Measurements from ENCODE around the gene TLK1.

The TLK1 gene

DNA sequence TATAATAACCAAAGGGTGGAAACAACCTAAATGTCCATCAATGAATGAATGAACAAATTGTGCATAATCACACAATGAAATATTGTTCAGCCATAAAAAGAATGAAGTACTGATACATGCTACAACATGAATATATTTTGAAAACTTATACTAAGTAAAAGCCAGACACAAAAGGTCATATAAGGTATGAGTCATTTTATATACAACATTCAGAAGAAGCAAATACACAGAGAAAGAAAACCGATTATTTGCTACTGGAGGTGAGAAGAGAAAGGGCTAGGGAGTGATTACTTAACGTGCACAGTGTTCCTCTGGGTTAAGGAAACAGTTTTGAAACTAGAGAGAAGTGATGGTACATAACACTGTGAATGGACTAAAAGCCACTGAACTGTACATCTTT lies 126.4 kb downstream of the TLK1 start:
- no peak for DNase-seq (ENCODE audit: extremely low read depth, low read depth)

DNA sequence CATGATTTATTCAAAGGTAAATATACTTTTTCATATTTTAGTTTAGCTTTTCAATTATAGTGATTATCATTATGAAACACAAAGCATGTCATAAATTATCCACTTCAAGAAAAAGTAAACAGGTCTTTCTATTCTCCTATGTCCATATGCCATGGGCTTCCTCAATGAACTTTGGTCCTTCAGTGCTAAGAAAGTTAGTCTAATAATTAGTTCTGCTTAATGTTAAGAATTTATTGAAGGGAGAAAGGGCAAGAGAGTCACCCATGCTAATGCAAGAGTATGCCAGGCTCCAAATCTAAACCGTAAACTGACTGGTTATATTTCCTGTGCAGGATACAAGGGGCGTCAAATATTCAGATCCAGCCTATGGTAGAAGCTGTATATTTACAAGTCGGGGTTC lies 135.5 kb downstream of the TLK1 start:
- no peak for DNase-seq (ENCODE audit: extremely low read depth, low read depth)
- TF ChIP-seq, protein P1, sequence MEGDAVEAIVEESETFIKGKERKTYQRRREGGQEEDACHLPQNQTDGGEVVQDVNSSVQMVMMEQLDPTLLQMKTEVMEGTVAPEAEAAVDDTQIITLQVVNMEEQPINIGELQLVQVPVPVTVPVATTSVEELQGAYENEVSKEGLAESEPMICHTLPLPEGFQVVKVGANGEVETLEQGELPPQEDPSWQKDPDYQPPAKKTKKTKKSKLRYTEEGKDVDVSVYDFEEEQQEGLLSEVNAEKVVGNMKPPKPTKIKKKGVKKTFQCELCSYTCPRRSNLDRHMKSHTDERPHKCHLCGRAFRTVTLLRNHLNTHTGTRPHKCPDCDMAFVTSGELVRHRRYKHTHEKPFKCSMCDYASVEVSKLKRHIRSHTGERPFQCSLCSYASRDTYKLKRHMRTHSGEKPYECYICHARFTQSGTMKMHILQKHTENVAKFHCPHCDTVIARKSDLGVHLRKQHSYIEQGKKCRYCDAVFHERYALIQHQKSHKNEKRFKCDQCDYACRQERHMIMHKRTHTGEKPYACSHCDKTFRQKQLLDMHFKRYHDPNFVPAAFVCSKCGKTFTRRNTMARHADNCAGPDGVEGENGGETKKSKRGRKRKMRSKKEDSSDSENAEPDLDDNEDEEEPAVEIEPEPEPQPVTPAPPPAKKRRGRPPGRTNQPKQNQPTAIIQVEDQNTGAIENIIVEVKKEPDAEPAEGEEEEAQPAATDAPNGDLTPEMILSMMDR (IDR thresholded peaks at IDR 0.05; ENCODE audit: low read depth, low read length), result no peak

More for the DNA sequence above, 126.4 kb downstream of the TLK1 start:
- TF ChIP-seq, protein P1 (IDR thresholded peaks at IDR 0.05; ENCODE audit: low read depth, low read length), result no peak

DNA sequence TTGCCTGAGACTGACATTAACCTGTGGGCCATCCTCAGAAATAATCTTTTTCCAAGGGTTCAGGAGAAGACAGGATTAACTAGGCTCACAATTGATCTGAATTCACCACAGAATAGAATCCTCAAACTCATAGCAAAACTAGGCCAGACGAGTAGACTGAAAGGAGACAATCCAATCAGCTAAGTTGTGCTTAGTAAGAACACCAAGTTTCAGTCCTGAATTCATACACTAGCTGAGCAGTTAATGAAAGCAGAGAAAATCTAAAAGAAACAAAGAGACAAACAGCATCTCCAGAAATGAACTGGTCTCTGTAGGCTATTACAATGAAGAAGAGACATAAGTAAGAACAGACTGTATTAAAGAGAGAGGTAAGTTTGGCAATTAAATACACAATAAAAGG lies 142.2 kb downstream of the TLK1 start:
- TF ChIP-seq, protein P1 (IDR thresholded peaks at IDR 0.05; ENCODE audit: low read depth, low read length), result no peak
- DNase-seq (ENCODE audit: extremely low read depth, low read depth), result no peak

DNA sequence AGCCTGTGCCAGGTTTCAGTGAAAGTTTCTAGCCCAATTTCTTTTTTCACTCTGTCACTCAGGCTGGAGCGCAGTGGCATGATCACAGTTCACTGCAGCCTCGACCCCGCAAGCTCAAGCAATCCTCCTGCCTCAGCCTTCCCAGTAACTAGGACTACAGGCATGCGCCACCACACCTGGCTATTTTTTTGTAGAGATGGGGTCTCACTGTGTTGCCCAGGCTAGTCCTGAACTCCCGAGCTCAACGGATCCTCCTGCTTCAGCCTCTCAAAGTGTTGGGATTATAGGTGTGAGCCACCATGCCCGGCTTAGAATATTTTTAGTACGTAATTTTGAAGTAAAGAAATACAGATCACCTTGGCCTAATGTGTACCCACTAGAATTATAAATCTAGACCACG lies 144.6 kb downstream of the TLK1 start:
- DNase-seq (ENCODE audit: extremely low read depth, low read depth), result no peak

DNA sequence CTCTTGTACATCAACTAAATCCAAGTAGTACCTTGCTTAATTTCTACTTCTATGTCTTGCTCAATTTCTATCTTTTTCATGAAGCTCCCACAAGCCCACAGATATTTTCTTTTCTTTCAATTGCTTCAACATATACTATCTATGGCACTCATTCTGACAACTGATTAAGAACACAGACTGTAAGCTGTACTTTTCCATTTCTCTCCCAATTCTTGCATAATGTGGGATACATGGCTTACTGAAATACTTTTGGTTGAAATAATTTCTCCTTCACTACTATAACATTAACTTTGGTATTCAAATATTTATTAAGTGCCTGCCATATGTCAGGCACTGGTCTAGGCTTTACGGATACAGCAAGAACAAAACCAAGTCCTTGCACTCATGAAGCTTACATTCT lies 146.8 kb downstream of the TLK1 start:
- no peak for DNase-seq (ENCODE audit: extremely low read depth, low read depth)
- TF ChIP-seq, protein P1 (IDR thresholded peaks at IDR 0.05; ENCODE audit: low read depth, low read length), result no peak

More for the DNA sequence above, 144.6 kb downstream of the TLK1 start:
- TF ChIP-seq, protein P1 (IDR thresholded peaks at IDR 0.05; ENCODE audit: low read depth, low read length), result no peak

DNA sequence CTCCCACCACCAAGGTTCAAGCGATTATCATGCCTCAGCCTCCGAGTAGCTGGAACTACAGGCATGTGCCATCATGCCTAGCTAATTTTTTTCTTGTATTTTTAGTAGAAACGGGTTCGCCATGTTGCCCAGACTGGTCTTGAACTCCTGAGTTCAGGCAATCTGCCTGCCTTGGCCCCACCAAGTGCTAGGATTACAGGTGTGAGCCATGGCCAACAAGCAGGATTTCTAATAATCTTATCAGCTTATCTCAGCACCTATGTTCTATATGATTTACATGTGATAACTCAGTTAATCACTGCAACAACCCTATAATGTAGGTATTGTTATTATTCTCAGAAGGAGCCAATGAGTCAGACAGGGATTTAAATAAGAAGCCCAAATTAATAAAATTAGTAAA lies 151.3 kb downstream of the TLK1 start:
- TF ChIP-seq, protein P1 (IDR thresholded peaks at IDR 0.05; ENCODE audit: low read depth, low read length), result no peak
- no peak for DNase-seq (ENCODE audit: extremely low read depth, low read depth)

DNA sequence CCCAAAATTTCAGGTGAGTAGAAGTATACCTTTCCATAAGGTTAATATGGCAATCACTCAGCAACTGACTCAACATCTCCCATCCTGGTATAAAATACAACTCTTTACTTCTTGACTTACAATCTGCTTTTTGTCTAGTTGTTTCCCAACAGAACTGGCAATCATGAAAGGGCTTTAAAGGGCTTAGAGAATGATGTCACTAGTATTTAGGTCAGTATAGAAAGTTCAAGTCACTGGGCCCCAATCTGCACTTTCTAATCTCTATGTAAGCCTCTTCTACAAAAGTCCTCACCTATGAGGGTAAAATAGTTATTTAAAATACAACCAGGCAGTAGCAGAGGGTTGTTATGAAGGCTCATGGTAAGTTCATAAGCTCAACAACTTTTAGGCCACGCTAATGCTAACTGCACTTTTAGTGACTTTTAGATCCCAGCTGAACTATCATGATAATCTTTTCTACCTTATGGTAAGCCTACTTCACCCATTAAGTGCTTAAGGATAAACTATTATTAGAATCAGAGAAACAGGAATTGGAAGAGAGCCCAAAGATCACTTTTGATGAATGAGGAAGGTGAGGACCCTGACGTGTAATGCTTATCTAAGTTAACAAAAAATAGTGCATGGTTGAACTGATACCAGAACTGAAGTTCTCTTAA lies 152.0 kb downstream of the TLK1 start:
- TF ChIP-seq, protein P1 (IDR thresholded peaks at IDR 0.05; ENCODE audit: low read depth, low read length), result no peak
- no peak for DNase-seq (ENCODE audit: extremely low read depth, low read depth)
